ENCODE results near the gene GDA.
"Not testable (repeated sequence)": the region's sequence is repeated elsewhere in the genome, so short reads cannot be mapped to it uniquely, and the experiment has no call there.

GDA gene

GRCh38 chr9:72278959-72279358 is 129.7 kb downstream of the GDA start:
- DNase-seq (ENCODE audit: low read depth) = no peak

DNA sequence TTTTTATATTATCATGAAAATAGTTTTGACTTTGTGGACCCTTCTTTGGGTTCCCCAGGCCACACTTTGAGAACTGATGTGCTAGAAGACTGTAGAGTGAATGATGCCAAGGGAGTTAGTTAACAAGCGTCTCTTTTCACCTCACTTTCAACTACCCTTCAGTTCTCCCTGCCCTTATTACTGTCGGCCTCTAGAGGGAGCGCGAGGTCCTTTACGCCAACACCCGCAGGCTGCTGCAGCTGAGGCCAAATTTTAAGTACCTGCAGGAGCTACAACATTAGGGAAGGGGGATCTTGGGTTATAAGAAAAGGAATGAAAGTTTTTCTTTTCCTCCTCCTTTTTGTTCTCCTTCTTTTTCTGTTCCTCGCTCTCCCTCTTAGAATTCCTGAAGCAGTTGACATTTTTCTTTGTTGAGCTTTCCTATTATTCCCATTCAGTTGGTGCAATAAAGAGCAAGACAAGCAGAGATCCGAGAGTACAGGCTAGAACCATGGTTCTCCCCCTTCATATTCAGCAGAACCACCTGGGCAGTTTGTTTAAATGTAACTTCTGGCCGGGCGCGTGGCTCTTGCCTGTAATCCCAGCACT is 131.8 kb downstream of the GDA start:
- peak; percentile 72 for DNase-seq (ENCODE audit: low read depth)

DNA sequence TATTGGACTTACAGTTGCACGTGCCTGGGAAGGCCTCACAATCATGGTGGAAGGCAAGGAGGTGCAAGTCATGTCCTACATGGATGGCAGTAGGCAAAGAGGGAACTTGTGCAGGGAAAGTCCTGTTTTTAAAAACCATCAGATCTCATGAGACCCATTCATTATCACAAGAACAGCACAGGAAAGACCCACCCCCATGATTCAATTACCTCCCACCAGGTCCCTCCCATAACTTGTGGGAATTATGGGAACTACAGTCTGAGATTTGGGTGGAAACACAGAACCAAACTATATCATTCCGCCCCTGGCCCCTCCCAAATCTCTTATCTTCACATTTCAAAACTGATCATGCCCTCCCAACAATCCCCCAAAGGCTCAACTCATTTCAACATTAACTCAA is 140.2 kb downstream of the GDA start:
- no peak for DNase-seq (ENCODE audit: low read depth)

GRCh38 chr9:72290311-72290710 is 141.1 kb downstream of the GDA start:
- no peak for DNase-seq (ENCODE audit: low read depth)

DNA sequence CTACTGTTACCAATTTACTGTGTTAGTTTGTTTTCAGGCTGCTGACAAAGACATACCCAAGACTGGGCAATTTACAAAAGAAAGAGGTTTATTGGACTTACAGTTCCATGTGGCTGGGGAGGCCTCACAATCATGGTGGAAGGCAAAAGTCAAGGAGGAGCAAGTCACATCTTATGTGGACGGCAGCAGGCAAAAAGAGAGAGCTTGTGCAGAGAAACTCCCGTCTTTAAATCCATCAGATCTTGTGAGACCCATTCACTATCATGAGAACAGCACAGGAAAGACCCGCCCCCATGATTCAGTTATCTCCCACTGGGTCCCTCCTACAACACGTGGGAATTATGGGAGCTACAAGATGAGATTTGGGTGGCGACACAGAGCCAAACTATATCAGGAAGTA is 142.3 kb downstream of the GDA start:
- not testable (repeated sequence) for DNase-seq (ENCODE audit: low read depth)

GRCh38 chr9:72292256-72292682 is 143.0 kb downstream of the GDA start:
- DNase-seq (ENCODE audit: low read depth) = peak; percentile 56

- peak; percentile 79 for DNase-seq (ENCODE audit: low read depth)
These were observed 143.8 kb downstream of the GDA start for GRCh38 chr9:72292874-72293607.

DNA sequence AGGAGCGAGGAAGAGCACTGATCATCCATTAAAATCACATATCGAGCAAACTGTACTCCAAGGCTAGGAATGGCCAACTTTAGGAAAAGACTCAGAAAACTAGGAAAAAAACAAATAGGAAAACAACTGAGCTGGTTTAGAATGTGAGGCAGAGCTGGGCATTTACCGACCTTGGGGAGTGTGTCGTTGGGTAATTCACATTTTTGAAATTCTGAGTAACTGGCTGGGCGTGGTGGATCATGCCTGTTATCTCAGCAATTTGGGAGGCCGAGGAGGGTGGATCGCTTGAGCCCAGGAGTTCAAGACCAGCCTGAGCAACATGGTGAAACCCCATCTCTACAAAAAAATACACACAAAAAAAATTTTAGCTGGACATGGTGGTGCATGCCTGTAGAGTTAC is 145.7 kb downstream of the GDA start:
- DNase-seq (ENCODE audit: low read depth) = peak; percentile 26

DNA sequence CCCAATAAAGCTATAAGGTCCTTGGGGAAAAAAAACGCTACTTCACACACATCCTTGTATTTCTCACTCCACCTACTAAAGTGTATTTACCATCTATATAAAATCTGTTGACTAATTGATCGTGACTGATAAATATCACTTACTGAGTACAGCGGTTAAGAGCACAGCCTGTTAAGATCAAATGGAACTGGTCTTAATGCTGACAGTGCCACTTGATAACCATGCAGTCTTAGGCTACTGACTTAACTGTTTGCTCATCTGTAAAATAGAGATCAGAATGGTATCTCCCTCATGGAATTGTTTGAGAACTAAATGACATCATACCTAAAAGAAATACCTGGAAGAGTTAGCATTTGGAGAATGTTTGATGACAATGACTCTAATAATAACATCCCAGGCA is 148.3 kb downstream of the GDA start:
- DNase-seq (ENCODE audit: low read depth) = no peak

DNA sequence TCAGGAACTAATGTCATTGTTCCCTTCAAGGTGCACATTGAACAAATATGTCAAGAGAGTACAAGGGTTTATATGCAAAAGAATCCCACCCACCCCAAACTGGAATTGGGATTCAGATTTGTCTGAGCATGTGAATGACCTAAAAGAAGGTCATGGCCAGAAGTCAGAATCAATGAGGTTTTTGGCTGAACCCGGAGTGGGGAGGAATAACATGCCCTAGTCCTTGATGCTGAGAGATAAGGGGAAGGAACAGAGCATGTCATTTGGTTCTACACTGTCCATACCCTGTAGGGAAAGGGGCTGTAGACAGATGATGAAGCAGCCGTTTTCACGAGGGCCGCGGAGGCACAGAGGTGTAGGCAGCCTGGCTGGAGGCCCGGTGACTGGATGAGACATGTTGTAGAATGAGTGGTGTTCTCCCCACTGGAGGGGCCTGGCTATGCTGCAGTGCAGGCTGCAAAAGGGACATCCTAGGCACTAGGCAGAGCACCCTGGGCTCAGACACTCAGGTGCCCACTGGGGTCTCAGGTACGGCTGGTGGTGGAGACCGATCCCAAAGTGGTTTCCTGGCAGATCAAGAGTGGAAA is 149.9 kb downstream of the GDA start:
- DNase-seq (ENCODE audit: low read depth) = no peak

DNA sequence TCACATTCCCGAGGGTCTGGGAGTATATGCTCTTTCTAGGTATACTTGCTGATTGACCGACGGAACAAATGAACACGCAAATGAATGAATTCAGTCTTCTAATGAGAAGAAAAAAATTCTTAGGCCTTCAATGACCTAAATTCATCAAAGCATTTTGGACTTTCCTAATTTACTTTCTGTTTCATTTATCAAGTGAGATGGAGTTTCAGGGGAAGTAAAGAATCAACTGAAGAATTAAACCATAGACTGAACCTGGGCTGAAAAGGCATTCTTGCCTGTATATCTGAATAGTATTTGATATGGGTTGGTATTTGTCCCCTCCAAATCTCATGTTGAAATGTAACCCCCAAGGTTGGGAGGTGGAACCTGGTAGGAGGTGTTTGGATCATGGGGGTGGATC is 151.6 kb downstream of the GDA start:
- no peak for DNase-seq (ENCODE audit: low read depth)
